OCI-LY7 (cell line): ENCODE results near the gene LGALS3. TPM values are rescaled to one million over a fixed set of nuclear protein-coding genes. Genes with fewer than 3 reads are reported as not detected.

Experiments used
- BruUV-seq: library from RNA; stranded (reverse); fragments of 400-500 nt; replicated peaks from 2 replicates; lab custom pipeline; 2021; lab: Mats Ljungman, UMichigan
- CTCF ChIA-PET: fragments of 300-600 bp; sonication (Branson Sonifier 250); formaldehyde crosslinking; loops from one replicate; lab custom pipeline; 2022; ENCODE audit warnings: antibody characterized with exemption; ENCODE audit not compliant: unreplicated experiment; lab: Charles Lee
- POLR2A ChIA-PET: fragments of 300-600 bp; sonication (Branson Sonifier 250); formaldehyde crosslinking; loops from one replicate; lab custom pipeline; 2022; ENCODE audit warnings: antibody characterized with exemption; lab: Charles Lee
- DNase-seq: peaks from one replicate; pipeline ENCODE4 v3.0.0-alpha.2; 2015; ENCODE audit warnings: low spot score
- H2AFZ ChIP-seq: fragments of 200-600 bp; sonication (generic), shearing (Covaris generic); 2 replicates; pipeline ENCODE4 v1.6.1; 2014; ENCODE audit warnings: mild to moderate bottlenecking, antibody characterized with exemption, low read length, moderate library complexity
- H3K27ac ChIP-seq: fragments of 200-600 bp; sonication (generic); 2 replicates; pipeline ENCODE4 v1.5.1; 2014; ENCODE audit warnings: mixed run types, low read depth, mild to moderate bottlenecking, moderate library complexity, low read length, inconsistent platforms; ENCODE audit not compliant: poor library complexity, severe bottlenecking
- H3K36me3 ChIP-seq: fragments of 200-600 bp; sonication (generic); 2 replicates; pipeline ENCODE4 v1.6.1; 2014; ENCODE audit warnings: mild to moderate bottlenecking, antibody characterized with exemption, low read length, moderate library complexity, mixed read lengths; ENCODE audit not compliant: insufficient read depth
- H3K4me1 ChIP-seq: fragments of 200-600 bp; sonication (generic); 2 replicates; pipeline ENCODE4 v1.5.1; 2014; ENCODE audit warnings: mild to moderate bottlenecking, low read length; ENCODE audit not compliant: insufficient read depth, poor library complexity, severe bottlenecking
- H3K4me2 ChIP-seq: fragments of 200-600 bp; sonication (generic); 2 replicates; pipeline ENCODE4 v1.6.1; 2014; ENCODE audit warnings: mild to moderate bottlenecking, low read length
- H3K4me3 ChIP-seq: fragments of 200-600 bp; sonication (generic); 2 replicates; pipeline ENCODE4 v1.5.1; 2014; ENCODE audit warnings: mild to moderate bottlenecking, low read depth, low read length; ENCODE audit not compliant: poor library complexity, severe bottlenecking
- H3K79me2 ChIP-seq: fragments of 200-600 bp; sonication (generic); 2 replicates; pipeline ENCODE4 v1.6.1; 2016; ENCODE audit warnings: low read depth, mild to moderate bottlenecking, low read length, moderate library complexity, mixed read lengths; ENCODE audit not compliant: insufficient read depth
- H3K9me2 ChIP-seq: fragments of 200-600 bp; sonication (generic); 2 replicates; pipeline ENCODE4 v1.6.1; 2016; ENCODE audit warnings: mild to moderate bottlenecking, low read length, mixed read lengths; ENCODE audit not compliant: insufficient read depth
- H3K9me3 ChIP-seq: fragments of 200-600 bp; sonication (generic); 2 replicates; pipeline ENCODE4 v1.6.1; 2014; ENCODE audit warnings: mild to moderate bottlenecking, mixed run types, low read length, mixed read lengths
- H4K20me1 ChIP-seq: fragments of 200-600 bp; sonication (generic); 2 replicates; pipeline ENCODE4 v1.6.1; 2014; ENCODE audit warnings: mild to moderate bottlenecking, antibody characterized with exemption, low read length, moderate library complexity, mixed read lengths; ENCODE audit not compliant: insufficient read depth
- EZH2phosphoT487 ChIP-seq: fragments of 200-600 bp; sonication (generic); IDR thresholded peaks from 2 replicates; pipeline ENCODE4 v1.6.1; 2018; ENCODE audit warnings: low read depth, borderline replicate concordance, mild to moderate bottlenecking, mixed run types, antibody characterized with exemption, low read length, moderate library complexity, mixed read lengths
- intact Hi-C: fragments of 100-400 bp; cut with micrococcal nuclease; formaldehyde crosslinking; loops from one replicate; pipeline ENCODE4 v1.10.0; 2022; ENCODE audit not compliant: unreplicated experiment
- total RNA-seq, 2 experiments: library from RNA; depleted of rRNA in 1 of 2; stranded (reverse); fragments of >200 nt in 1 of 2; shearing (Covaris generic) in 1 of 2; gene quantifications; 2 replicates each; pipeline ENCODE4 v1.2.3, GENCODE V29; 2014 to 2022
- TF ChIP-seq, protein P1 (sequence below): fragments of 200-600 bp; sonication (generic); conservative IDR thresholded peaks from 2 replicates; pipeline ENCODE4 v1.5.1; 2014; ENCODE audit warnings: mild to moderate bottlenecking, antibody characterized with exemption, low read length, moderate library complexity, mixed read lengths

Gene LGALS3
- total RNA-seq, 2 experiments from 2014 or later: not detected

- CTCF ChIA-PET: no interaction called here
These were observed 8.2 kb upstream of the LGALS3 start for GRCh38 chr14:55120571-55121495.

GRCh38 chr14:55121628-55122439 lies 7.2 kb upstream of the LGALS3 start:
- ChIA-PET POLR2A (interaction anchor here (0.6 kb wide), 1 partner anchor 139 kb away, joined by 3 read pairs; no protein-coding TSS in a partner anchor), CTCF (no interaction called here)
- TF ChIP-seq, protein P1, sequence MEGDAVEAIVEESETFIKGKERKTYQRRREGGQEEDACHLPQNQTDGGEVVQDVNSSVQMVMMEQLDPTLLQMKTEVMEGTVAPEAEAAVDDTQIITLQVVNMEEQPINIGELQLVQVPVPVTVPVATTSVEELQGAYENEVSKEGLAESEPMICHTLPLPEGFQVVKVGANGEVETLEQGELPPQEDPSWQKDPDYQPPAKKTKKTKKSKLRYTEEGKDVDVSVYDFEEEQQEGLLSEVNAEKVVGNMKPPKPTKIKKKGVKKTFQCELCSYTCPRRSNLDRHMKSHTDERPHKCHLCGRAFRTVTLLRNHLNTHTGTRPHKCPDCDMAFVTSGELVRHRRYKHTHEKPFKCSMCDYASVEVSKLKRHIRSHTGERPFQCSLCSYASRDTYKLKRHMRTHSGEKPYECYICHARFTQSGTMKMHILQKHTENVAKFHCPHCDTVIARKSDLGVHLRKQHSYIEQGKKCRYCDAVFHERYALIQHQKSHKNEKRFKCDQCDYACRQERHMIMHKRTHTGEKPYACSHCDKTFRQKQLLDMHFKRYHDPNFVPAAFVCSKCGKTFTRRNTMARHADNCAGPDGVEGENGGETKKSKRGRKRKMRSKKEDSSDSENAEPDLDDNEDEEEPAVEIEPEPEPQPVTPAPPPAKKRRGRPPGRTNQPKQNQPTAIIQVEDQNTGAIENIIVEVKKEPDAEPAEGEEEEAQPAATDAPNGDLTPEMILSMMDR: no peak
- TF ChIP-seq EZH2phosphoT487: no peak
- DNase-seq: no peak
- H3K36me3 ChIP-seq: no peaks in the 10 kb centered on the region
- no peak overlapping the region for H2AFZ ChIP-seq
- intact Hi-C loops: no loop called here
- no peaks in the 10 kb centered on the region for H3K79me2 ChIP-seq
- no peak overlapping the region for H3K4me3 ChIP-seq
- H4K20me1 ChIP-seq: no peaks in the 10 kb centered on the region
- no peak overlapping the region for H3K4me2 ChIP-seq
- no TSS peak for BruUV-seq
- no peaks in the 10 kb centered on the region for H3K9me2 ChIP-seq
- no peak overlapping the region for H3K27ac ChIP-seq
- H3K4me1 ChIP-seq: no peaks in the 10 kb centered on the region
- H3K9me3 ChIP-seq: no peaks in the 10 kb centered on the region

More at GRCh38 chr14:55120571-55121495, 8.2 kb upstream of the LGALS3 start:
- no peak overlapping the region for H3K27ac ChIP-seq
- no peaks in the 10 kb centered on the region for H3K79me2 ChIP-seq
- H3K9me3 ChIP-seq: no peaks in the 10 kb centered on the region
- H3K4me1 ChIP-seq: no peaks in the 10 kb centered on the region
- intact Hi-C loops: no loop called here
- POLR2A ChIA-PET: interaction anchor here (0.6 kb wide), 1 partner anchor 140 kb away, joined by 3 read pairs; no protein-coding TSS in a partner anchor
- BruUV-seq: no TSS peak
- no peaks in the 10 kb centered on the region for H3K9me2 ChIP-seq
- TF ChIP-seq, protein P1: no peak
- no peak for TF ChIP-seq EZH2phosphoT487
- no peak overlapping the region for H2AFZ ChIP-seq
- no peak overlapping the region for H3K4me3 ChIP-seq
- DNase-seq: no peak
- H3K36me3 ChIP-seq: no peaks in the 10 kb centered on the region
- no peak overlapping the region for H3K4me2 ChIP-seq
- no peaks in the 10 kb centered on the region for H4K20me1 ChIP-seq
